SH-SY5Y (cell line): ENCODE data around the gene WWOX.

ENCODE experiments used
- GATA2 ChIP-seq: IDR thresholded peaks from 2 replicates; pipeline ENCODE4 v1.6.1; 2011; ENCODE audit warnings: mild to moderate bottlenecking, low read depth, low read length
- GATA3 ChIP-seq: IDR thresholded peaks from 2 replicates; pipeline ENCODE4 v1.6.1; 2011; ENCODE audit warnings: low read depth, mild to moderate bottlenecking, low read length, moderate library complexity

GRCh38 chr16:78570399-78571141, 471.1 kb downstream of the WWOX start:
- TF ChIP-seq GATA2 (no peak), GATA3 (no peak)
